IPS-18a (cell line): ENCODE data around the gene USP35.
A peak's percentile ranks its signal among the peaks of the same experiment; 100 is the strongest.
"Not testable (repeated sequence)": the region's sequence is repeated elsewhere in the genome, so short reads cannot be mapped to it uniquely, and the experiment has no call there.

Experiments used
- H3K27ac ChIP-seq: one replicate; pipeline ENCODE4 v1.5.1; 2013; ENCODE audit warnings: low read length
- H3K27me3 ChIP-seq: one replicate; pipeline ENCODE4 v1.6.1; 2013; ENCODE audit warnings: mild to moderate bottlenecking, low read length; ENCODE audit not compliant: control insufficient read depth, insufficient read depth
- H3K36me3 ChIP-seq: one replicate; pipeline ENCODE4 v1.6.1; 2013; ENCODE audit warnings: low read depth, low read length; ENCODE audit not compliant: control insufficient read depth
- H3K4me1 ChIP-seq: one replicate; pipeline ENCODE4 v1.6.1; 2013; ENCODE audit warnings: low read depth, low read length; ENCODE audit not compliant: control insufficient read depth
- H3K4me3 ChIP-seq: one replicate; pipeline ENCODE4 v1.5.1; 2013; ENCODE audit warnings: low read length
- H3K9ac ChIP-seq: one replicate; pipeline ENCODE4 v1.6.1; 2013; ENCODE audit warnings: mild to moderate bottlenecking, low read length, moderate library complexity
- H3K9me3 ChIP-seq: one replicate; pipeline ENCODE4 v1.6.1; 2013; ENCODE audit warnings: low read depth, low read length; ENCODE audit not compliant: control insufficient read depth

Gene USP35

DNA sequence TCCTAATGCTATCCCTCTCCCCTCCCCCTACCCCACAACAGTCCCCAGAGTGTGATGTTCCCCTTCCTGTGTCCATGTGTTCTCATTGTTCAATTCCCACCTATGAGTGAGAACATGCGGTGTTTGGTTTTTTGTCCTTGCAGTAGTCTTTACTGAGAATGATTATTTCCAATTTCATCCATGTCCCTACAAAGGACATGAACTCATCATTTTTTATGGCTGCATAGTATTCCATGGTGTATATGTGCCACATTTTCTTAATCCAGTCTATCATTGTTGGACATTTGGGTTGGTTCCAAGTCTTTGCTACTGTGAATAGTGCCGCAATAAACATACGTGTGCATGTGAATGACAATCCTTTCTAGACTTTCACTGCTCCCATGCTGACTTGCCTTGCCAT lies 12.9 kb upstream of the USP35 start:
- H3K9ac ChIP-seq, H3K27me3 ChIP-seq, H3K9me3 ChIP-seq, H3K4me1 ChIP-seq, H3K4me3 ChIP-seq, H3K36me3 ChIP-seq, H3K27ac ChIP-seq: not testable (repeated sequence)

DNA sequence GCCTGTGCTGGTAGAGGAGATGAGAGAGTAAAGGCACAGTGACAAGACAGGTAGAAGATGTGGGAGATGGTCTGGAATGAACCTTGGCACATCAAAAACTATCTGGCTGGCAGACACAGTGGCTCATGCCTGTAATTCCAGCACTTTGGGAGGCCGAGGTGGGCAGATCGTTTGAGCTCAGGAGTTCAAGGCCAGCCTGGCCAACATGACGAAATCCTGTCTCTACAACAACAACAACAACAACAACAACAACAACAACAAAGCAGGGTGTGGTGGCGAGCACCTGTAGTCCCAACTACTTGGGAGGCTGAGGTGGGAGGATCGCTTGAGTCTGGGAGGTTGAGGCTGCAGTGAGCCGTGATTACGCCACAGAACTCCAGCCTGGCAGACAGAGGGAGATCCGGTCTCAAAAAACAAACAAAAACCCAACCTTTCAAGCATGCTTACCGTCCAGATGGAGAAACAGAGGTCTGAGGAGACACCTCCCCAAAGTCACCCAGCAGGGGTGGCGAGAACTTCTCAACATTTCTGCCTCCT lies 12.0 kb upstream of the USP35 start:
- Histone ChIP-seq H3K4me3 (no peak overlapping the region), H3K36me3 (no peaks in the 10 kb centered on the region), H3K27ac (no peak overlapping the region), H3K9ac (no peak overlapping the region), H3K4me1 (no peaks in the 10 kb centered on the region), H3K27me3 (no peaks in the 10 kb centered on the region), H3K9me3 (no peaks in the 10 kb centered on the region)

DNA sequence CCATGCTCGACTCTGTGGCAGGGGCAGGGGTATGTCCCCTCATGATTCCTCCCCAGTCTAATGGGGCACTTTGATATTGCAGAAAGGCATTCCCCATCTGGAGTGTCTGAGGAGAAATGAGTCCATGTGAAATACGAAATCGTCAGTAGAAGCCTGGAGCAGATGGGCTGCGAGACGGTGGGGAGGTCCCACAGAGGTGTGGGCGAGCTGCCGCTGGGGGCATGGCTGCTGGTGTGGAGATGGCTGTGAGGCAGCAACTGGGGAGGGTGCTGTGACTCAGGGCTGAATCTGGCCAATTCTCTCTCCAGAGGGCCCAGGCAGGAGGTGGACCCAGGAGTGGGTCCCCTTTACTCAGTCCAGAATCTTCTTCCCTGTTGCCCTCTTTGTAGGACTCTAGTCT lies 11.5 kb upstream of the USP35 start:
- Histone ChIP-seq H3K9me3 (no peaks in the 10 kb centered on the region), H3K27me3 (no peaks in the 10 kb centered on the region), H3K36me3 (no peaks in the 10 kb centered on the region), H3K4me3 (no peak overlapping the region), H3K27ac (no peak overlapping the region), H3K9ac (no peak overlapping the region), H3K4me1 (no peaks in the 10 kb centered on the region)

DNA sequence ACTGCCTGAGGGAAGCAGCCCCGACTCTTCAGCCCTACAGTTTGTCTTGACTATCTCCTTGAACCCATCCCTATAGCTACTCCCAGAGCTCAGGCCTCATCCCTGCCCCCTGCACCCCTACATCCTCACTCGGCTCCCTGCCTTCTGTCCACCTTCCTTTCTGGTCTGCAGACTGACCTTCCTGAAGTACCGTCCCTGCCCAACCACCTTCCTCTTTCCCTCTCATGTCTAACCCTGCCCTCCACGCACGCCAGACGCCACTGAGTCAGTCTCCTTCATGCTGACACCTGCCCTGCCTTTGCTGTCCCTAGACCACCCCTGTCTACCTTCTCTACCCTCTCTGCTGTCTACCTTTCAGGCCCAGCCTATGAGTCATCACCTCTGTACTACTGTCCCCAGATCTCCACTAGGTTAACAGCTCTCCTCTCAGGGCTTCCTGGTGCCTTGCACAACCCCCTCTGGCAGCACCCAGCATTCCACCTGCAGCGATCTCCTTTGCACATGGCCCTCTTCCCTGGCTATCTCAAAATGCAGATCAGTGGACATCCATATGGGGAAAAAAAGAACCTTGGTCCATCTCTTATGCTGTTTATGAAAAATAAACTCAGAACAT lies 9.2 kb upstream of the USP35 start:
- no peak overlapping the region for H3K9ac ChIP-seq
- H3K4me3 ChIP-seq = no peak overlapping the region
- no peaks in the 10 kb centered on the region for H3K9me3 ChIP-seq
- no peaks in the 10 kb centered on the region for H3K36me3 ChIP-seq
- H3K27me3 ChIP-seq = no peaks in the 10 kb centered on the region
- no peak overlapping the region for H3K27ac ChIP-seq
- no peaks in the 10 kb centered on the region for H3K4me1 ChIP-seq

DNA sequence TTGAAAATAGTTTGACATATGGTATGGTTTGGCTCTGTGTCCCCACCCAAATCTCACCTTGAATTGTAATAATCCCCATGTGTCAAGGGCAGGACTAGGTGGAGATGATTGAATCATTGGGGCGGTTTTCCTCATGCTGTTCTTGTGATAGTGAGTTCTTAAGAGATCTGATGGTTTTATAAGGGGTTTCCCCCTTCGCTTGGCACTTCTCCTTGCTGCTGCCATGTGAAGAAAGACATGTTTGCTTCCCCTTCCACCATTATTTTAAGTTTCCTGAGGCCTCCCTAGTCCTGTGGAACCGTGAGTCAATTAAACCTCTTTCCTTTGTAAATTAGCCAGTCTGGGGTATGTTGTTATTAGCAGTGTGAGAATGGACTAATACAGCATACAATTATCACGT lies 8.0 kb upstream of the USP35 start:
- Histone ChIP-seq H3K36me3 (no peaks in the 10 kb centered on the region), H3K27ac (no peak overlapping the region), H3K27me3 (no peaks in the 10 kb centered on the region), H3K4me1 (no peaks in the 10 kb centered on the region), H3K9ac (no peak overlapping the region), H3K9me3 (no peaks in the 10 kb centered on the region), H3K4me3 (no peak overlapping the region)

DNA sequence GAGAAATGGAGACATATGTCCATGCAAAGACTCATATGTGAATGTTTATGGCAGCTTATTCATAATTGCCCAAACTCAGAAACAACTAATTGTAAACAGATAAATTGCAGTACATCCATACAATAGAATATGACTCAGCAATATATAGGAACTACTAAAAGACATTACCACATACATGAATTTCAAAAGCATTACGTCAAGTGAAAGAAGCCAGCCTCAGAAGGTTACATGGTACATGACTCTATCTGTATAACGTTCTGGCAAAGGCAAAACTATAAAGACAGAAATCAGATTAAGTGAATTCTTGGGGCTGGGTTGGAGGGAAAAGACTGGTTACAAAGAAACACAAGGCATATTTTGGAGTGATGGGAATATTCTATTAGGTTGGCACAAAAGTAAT lies 7.5 kb upstream of the USP35 start:
- Histone ChIP-seq H3K27me3 (no peaks in the 10 kb centered on the region), H3K4me3 (no peak overlapping the region), H3K27ac (no peak overlapping the region), H3K9me3 (no peaks in the 10 kb centered on the region), H3K36me3 (no peaks in the 10 kb centered on the region), H3K4me1 (no peaks in the 10 kb centered on the region), H3K9ac (no peak overlapping the region)

DNA sequence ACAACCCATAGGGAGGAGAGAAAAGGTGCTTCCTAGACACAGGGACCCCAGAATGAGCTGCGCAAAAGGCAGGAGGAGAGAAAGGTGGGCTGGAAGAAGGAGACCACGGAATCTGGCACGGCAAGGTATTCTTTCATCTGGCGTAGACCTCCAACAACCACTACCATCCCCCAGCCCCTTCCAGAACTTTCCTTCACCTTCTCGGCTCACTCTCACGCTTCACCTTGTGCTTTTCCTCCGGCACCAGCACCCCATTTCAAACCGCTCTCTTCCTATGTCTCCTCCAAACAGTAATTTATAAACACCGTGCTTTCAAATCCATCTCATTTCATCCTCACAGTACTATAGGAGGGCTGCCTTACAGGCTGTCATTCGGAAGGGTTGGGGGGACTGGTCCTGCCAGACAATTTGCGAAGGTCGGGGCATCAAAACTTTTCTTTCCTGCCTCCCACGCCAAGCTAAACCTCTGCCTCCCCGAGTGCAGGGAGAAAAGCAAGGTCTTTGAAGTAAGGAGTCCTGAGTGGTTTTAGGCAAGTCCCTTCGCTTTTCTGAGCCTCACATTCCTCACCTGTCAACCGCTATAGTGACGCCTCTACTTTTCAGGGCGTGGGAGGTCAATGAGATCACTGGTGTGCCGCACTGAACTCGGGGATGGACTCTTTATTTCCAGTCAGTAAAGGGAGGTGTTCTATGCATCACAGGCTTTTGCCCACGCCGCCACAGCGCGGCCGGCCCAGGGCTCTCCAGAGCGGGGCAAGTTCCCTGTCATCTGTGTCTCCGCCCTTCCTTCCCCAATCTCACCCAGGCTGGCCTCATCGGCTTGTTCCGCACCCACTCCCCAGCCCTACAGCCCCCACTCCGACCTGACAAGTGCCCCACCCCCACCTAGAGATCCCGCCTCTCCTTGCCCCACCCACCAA lies 1.1 kb upstream of the USP35 start:
- no peaks in the 10 kb centered on the region for H3K27me3 ChIP-seq
- peak overlapping the region; percentile 6 for H3K9ac ChIP-seq
- no peak overlapping the region for H3K27ac ChIP-seq
- H3K4me3 ChIP-seq = peak overlapping the region; percentile 90
- H3K4me1 ChIP-seq = peaks cover 4% of the 10 kb centered on the region
- no peaks in the 10 kb centered on the region for H3K36me3 ChIP-seq
- no peaks in the 10 kb centered on the region for H3K9me3 ChIP-seq

DNA sequence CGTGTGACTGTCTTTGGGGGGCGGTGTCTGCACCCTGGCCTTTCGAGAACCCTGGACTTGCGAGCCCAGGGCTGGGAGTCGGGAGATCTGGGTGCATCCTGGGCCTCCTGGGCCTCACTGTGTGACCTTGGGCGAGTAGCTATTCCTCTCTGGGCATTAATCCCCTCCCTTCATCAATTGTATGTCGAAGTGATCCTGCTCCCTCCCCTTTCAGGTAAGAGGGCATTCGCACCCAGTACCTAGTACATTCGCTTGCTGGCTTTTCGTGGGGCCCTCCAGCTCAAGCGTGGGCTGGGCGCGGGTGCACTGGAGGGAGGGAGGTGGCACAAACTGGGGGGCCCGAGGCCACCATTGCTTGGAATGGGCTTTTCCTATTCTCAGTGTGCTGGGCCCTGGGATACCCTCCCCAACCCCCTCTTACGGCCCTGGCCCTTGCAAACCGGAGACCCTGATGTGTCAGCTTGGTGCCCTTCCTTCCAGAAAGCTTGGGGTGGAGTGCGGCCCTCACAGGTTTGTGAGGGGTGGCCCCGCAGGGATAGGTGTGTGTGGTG lies 530 bp downstream of the USP35 start:
- peak overlapping the region; percentile 90 for H3K4me3 ChIP-seq
- H3K36me3 ChIP-seq = no peaks in the 10 kb centered on the region
- peak overlapping the region; percentile 38 for H3K9ac ChIP-seq
- H3K4me1 ChIP-seq = peaks cover 4% of the 10 kb centered on the region
- no peaks in the 10 kb centered on the region for H3K9me3 ChIP-seq
- H3K27ac ChIP-seq = no peak overlapping the region
- H3K27me3 ChIP-seq = no peaks in the 10 kb centered on the region

DNA sequence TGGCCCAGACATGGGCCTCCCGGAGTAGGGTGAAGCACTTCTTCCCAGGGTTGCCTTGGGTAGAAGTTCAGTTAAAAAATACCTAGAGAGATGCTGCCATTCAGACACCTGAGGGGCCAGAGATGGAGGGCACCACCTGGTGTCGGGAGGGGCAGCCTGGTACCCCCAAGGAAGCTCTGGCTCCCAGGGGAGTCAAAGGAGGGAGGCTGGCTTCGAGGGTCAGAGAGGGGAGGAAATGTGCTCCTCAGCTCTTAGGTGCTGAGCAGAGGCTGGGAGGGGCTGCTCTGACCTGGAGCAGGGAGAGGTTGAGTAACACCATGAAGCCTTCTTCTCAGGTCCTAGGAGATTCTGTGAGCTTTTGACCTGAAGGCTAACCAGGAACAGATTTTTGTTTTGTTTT lies 1.1 kb downstream of the USP35 start:
- H3K27ac ChIP-seq = no peak overlapping the region
- peak overlapping the region; percentile 90 for H3K4me3 ChIP-seq
- H3K9me3 ChIP-seq = no peaks in the 10 kb centered on the region
- no peaks in the 10 kb centered on the region for H3K36me3 ChIP-seq
- no peak overlapping the region for H3K9ac ChIP-seq
- peaks cover 4% of the 10 kb centered on the region for H3K4me1 ChIP-seq
- no peaks in the 10 kb centered on the region for H3K27me3 ChIP-seq

DNA sequence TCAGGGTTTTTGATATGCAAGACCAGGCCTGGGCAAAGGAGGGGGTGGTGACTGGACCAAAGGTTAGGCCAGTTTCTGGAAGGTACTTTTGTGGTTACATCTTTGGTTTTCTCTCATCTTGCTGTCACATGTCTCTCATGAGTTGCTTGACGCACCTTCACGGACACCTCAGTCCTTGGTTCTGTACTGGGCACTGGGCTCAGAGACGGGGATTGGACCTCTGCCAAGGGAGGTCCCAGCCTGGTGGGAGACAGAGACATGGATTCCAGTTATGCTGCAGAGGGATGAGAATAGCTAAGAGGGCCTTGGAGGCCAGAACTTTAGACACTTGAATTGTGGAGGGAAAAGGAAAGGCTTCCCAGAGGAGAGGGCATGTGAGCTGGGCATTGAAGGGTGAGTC lies 1.7 kb downstream of the USP35 start:
- Histone ChIP-seq H3K9ac (no peak overlapping the region), H3K36me3 (no peaks in the 10 kb centered on the region), H3K4me1 (peaks cover 4% of the 10 kb centered on the region), H3K9me3 (no peaks in the 10 kb centered on the region), H3K27ac (no peak overlapping the region), H3K27me3 (no peaks in the 10 kb centered on the region), H3K4me3 (no peak overlapping the region)

DNA sequence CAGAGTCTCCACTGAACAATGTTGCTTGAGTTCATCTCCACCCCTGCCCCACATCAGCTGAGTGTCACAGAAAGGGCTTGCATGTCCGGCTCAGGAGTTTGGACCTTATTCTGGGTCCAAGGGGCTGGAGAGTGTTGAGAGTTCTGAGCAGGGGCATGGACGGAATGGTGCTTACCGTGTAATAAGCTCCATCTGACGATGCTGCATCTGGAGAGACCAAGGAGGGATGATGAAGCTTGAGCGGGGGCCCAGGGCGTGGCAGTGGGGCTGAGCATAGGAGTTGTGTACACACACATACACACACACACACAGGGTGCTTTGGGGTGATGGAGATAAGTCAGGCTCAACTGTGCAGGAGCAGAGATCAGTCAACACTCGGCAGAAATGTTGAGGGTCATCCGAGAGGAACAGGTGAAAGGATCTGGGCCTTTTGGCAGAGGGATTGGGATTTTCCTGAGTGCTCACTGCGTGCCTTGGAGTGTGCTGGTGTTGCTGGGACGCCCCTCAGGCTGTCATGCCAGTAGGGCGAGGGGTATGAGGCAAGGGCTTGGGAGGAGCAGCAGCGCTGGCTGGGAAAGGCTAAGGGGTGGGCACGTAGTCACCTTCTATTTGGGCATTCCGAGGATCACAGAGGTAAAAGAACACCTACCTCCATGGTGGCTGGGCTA lies 2.3 kb downstream of the USP35 start:
- H3K9ac ChIP-seq = no peak overlapping the region
- H3K27me3 ChIP-seq = no peaks in the 10 kb centered on the region
- no peaks in the 10 kb centered on the region for H3K36me3 ChIP-seq
- H3K27ac ChIP-seq = no peak overlapping the region
- H3K4me1 ChIP-seq = peaks cover 4% of the 10 kb centered on the region
- no peak overlapping the region for H3K4me3 ChIP-seq
- H3K9me3 ChIP-seq = no peaks in the 10 kb centered on the region
